GM23338 (cell line): ENCODE results near the gene LYPLAL1.

ENCODE experiments used
- CREB1 ChIP-seq: fragments of 250-450 bp; sonication (Bioruptor Pico); IDR thresholded peaks from 2 replicates; pipeline ENCODE4 v1.5.0; 2020; ENCODE audit warnings: low read depth, mild to moderate bottlenecking, moderate library complexity
- CTCF ChIP-seq, 2 experiments: fragments of 200-600 bp in 1 of 2; sonication (generic) in 1 of 2; conservative IDR thresholded peaks; 2 replicates each; pipeline versions ENCODE4 v1.5.1 to v1.6.1; 2016 to 2017; ENCODE audit warnings: antibody characterized with exemption in 2 of 2, low read depth in 2 of 2, mild to moderate bottlenecking in 2 of 2, moderate library complexity in 1 of 2
- EZH2 ChIP-seq: fragments of 200-600 bp; sonication (generic); IDR thresholded peaks from one replicate; pipeline ENCODE4 v1.8.0; 2017; ENCODE audit warnings: antibody characterized with exemption, mild to moderate bottlenecking, low read depth; ENCODE audit not compliant: unreplicated experiment
- EZH2phosphoT487 ChIP-seq: fragments of 200-600 bp; sonication (generic); IDR thresholded peaks from one replicate; pipeline ENCODE4 v1.8.1; 2018; ENCODE audit warnings: antibody characterized with exemption; ENCODE audit not compliant: unreplicated experiment
- JUNB ChIP-seq: IDR thresholded peaks from one replicate; pipeline ENCODE4 v1.6.1; 2016; ENCODE audit warnings: antibody characterized with exemption; ENCODE audit not compliant: unreplicated experiment
- NANOG ChIP-seq: IDR thresholded peaks from 2 replicates; pipeline ENCODE4 v1.6.1; 2016; ENCODE audit warnings: antibody characterized with exemption, borderline replicate concordance
- POLR2AphosphoS5 ChIP-seq: IDR thresholded peaks from 2 replicates; pipeline ENCODE4 v1.6.1; 2016; ENCODE audit warnings: antibody characterized with exemption, low read depth
- REST ChIP-seq: IDR thresholded peaks from one replicate; pipeline ENCODE4 v1.6.1; 2018; ENCODE audit warnings: antibody characterized with exemption; ENCODE audit not compliant: unreplicated experiment
- STAT1 ChIP-seq: IDR thresholded peaks from one replicate; pipeline ENCODE4 v1.6.1; 2016; ENCODE audit warnings: antibody characterized with exemption; ENCODE audit not compliant: unreplicated experiment
- ZNF462 ChIP-seq: fragments of 250-450 bp; sonication (Bioruptor Pico); IDR thresholded peaks from 2 replicates; pipeline ENCODE4 v1.5.0; 2020; ENCODE audit warnings: mild to moderate bottlenecking, moderate library complexity
- TF ChIP-seq, protein P1 (sequence below): IDR thresholded peaks from 2 replicates; pipeline ENCODE4 v1.6.1; 2016; ENCODE audit warnings: antibody characterized with exemption

DNA sequence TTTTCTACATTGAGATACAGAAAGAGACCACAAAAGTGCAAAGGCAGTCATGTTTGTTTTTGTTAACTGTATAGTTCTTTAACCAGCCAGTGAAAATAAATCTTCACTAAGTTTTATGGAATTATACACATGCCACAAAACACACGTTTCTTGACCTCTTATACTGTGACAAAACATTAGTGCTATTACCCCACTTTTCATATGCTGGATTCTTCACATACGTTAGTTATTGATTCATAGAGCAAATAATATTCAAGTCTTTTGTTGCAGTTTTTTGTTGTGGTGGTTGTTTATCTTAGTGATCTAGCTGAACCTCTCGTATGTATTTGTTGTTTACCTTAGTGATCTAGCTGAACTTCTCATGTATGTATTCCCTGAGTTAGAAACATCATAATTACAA is 28.0 kb downstream of the LYPLAL1 start:
- TF ChIP-seq CTCF (conservative IDR thresholded peaks at IDR 0.05; ENCODE audit: low read depth in 2 of 2) (no peak), REST (no peak), EZH2phosphoT487 (no peak), EZH2 (no peak), ZNF462 (CRISPR knock-in tag) (no peak), POLR2AphosphoS5 (no peak), JUNB (no peak), STAT1 (no peak), NANOG (no peak), CREB1 (CRISPR knock-in tag) (no peak)
- TF ChIP-seq, protein P1, sequence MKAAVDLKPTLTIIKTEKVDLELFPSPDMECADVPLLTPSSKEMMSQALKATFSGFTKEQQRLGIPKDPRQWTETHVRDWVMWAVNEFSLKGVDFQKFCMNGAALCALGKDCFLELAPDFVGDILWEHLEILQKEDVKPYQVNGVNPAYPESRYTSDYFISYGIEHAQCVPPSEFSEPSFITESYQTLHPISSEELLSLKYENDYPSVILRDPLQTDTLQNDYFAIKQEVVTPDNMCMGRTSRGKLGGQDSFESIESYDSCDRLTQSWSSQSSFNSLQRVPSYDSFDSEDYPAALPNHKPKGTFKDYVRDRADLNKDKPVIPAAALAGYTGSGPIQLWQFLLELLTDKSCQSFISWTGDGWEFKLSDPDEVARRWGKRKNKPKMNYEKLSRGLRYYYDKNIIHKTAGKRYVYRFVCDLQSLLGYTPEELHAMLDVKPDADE = no peak
